ENCODE data around the gene GATA3.

Gene GATA3

DNA sequence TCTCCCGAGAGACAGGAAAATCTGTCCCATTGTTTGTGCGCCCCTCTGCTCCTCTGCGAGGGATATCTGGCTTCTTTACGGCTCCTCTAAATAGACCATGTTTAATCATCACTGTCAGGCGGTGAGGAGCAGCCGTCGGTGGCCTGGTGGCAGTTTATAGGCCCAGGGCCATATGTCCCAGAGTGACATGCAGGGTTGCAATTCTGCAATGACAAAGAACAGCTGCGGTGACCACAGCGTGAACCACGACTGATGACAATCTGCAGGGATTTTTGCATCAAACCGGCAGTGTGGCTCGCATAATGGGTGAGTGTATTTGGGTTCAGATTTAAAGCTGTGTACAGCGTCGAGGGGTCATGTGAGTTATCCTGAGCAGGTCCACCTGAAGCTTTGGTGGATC is 41.5 kb downstream of the GATA3 start:
- no peaks in the 10 kb centered on the region for H3K4me1 ChIP-seq (ENCODE audit: insufficient read depth, low read length)
- no peak overlapping the region for H3K4me3 ChIP-seq (ENCODE audit: low read length)
- H3K9me3 ChIP-seq (ENCODE audit: insufficient read depth, low read depth, low read length), result no peaks in the 10 kb centered on the region
- no peak overlapping the region for H3K9ac ChIP-seq (ENCODE audit: low read depth, low read length)
- no peaks in the 10 kb centered on the region for H3K36me3 ChIP-seq (ENCODE audit: insufficient read depth, low read depth, low read length)
- 0 out of 2 replicates have a peak, but pooled peaks cover 4% of the 10 kb centered on the region for H3K27me3 ChIP-seq (ENCODE audit: insufficient read depth, low read length)
- H3K27ac ChIP-seq (ENCODE audit: low read length), result no peak overlapping the region

DNA sequence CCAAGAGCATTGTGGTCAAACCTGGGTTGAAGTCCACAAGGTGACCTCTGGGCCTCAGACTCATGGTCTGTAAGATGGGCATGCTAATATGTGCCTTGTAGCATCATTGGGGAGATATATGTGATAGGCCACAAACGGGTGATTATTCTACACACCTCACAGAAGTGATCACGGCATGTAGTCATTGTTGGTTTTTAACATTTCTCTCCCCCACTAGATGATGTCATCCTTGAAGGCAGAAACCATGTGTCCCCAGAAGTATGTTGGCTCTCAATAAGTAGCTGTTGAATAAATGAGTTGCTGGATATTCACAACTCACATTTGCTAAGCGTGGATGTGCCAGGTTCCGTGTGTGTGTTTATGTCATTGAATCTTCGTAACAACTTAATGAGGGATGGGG is 42.4 kb downstream of the GATA3 start:
- Histone ChIP-seq H3K9me3 (ENCODE audit: insufficient read depth, low read depth, low read length) (no peaks in the 10 kb centered on the region), H3K36me3 (ENCODE audit: insufficient read depth, low read depth, low read length) (no peaks in the 10 kb centered on the region), H3K4me3 (ENCODE audit: low read length) (no peak overlapping the region), H3K4me1 (ENCODE audit: insufficient read depth, low read length) (no peaks in the 10 kb centered on the region), H3K27me3 (ENCODE audit: insufficient read depth, low read length) (0 out of 2 replicates have a peak, but pooled peaks cover 4% of the 10 kb centered on the region), H3K9ac (ENCODE audit: low read depth, low read length) (no peak overlapping the region), H3K27ac (ENCODE audit: low read length) (no peak overlapping the region)

DNA sequence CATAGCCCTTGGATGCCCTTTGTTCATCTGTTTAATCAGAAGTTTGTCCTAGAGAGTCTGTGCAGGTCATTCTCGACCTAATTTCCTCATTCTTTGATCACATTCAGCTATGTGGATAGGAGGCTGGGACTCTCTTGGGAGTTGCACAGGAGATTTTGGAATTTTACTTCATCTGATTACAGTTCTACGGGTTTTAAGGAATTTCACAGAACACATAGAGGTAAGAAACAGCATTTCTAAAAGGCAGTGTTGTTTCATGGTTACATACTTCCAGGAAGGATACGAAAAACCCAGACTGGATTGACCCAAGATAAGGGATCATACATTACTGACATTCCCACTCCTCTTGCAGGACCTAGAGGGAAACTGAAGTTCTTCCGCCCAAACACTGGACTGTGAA is 45.9 kb downstream of the GATA3 start:
- Histone ChIP-seq H3K9me3 (ENCODE audit: insufficient read depth, low read depth, low read length) (no peaks in the 10 kb centered on the region), H3K36me3 (ENCODE audit: insufficient read depth, low read depth, low read length) (no peaks in the 10 kb centered on the region), H3K4me3 (ENCODE audit: low read length) (no peak overlapping the region), H3K4me1 (ENCODE audit: insufficient read depth, low read length) (peaks cover 11% of the 10 kb centered on the region; the same call in 1 of the 2 replicates), H3K27ac (ENCODE audit: low read length) (no peak overlapping the region), H3K9ac (ENCODE audit: low read depth, low read length) (no peak overlapping the region), H3K27me3 (ENCODE audit: insufficient read depth, low read length) (peaks cover 29% of the 10 kb centered on the region; the same call in 1 of the 2 replicates)

DNA sequence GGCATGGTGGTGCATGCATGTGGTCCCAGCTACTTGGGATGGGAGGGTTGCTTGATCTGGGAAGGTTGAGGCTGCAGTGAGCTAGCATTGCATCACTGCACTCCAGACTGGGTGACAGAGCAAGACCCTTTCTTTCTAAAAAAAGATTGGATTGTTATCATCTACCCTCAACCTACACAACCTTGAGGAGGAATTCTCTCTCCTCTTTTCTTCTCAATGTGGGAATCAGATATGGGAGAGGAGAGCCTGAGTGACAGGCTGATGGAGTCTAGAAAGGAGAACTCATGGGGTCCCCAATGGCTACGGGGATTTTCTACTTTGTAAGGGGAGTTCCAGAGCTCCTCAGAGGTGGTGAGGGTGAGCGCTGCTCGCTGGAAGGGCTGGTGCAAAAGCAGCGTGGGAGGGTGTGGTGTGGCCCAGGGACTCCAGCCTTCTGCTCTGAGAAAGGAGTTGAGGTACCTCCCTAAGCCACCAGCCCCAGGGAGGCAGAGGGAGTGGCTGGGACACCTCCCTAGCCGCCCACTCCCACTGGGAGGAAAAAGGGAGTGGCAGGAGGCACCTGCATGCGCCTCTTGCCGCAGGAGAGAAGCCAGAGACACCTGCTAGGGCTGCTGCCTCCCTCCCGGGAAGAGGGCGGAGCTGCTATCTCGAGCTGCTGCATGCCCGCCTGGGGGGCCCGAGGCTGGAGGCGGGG is 48.4 kb downstream of the GATA3 start:
- H3K27me3 ChIP-seq (ENCODE audit: insufficient read depth, low read length), result peaks cover 29% of the 10 kb centered on the region; the same call in 1 of the 2 replicates
- H3K4me3 ChIP-seq (ENCODE audit: low read length), result no peak overlapping the region
- no peak overlapping the region for H3K27ac ChIP-seq (ENCODE audit: low read length)
- peaks cover 11% of the 10 kb centered on the region; the same call in 1 of the 2 replicates for H3K4me1 ChIP-seq (ENCODE audit: insufficient read depth, low read length)
- no peak overlapping the region for H3K9ac ChIP-seq (ENCODE audit: low read depth, low read length)
- H3K36me3 ChIP-seq (ENCODE audit: insufficient read depth, low read depth, low read length), result no peaks in the 10 kb centered on the region
- H3K9me3 ChIP-seq (ENCODE audit: insufficient read depth, low read depth, low read length), result no peaks in the 10 kb centered on the region

DNA sequence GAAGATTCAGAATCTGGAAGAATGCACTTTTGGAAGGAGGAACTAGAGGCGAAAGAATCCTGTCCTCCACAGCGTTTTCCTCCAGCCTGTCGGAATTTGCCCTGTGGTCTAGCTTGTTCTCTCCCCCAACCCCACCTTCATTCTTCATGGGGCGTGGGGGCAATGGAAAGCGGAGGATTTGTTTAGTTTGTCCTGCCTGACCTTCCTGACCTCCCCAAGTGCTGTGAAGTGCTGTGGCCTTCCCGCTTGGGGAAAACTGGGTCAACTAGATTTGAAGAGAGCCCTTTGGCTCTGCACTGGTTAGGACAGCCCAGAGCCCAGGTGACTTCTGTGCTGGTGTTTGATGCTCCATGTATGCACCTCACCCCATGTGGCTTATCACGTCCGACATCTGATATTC is 49.1 kb downstream of the GATA3 start:
- Histone ChIP-seq H3K9ac (ENCODE audit: low read depth, low read length) (no peak overlapping the region), H3K27ac (ENCODE audit: low read length) (no peak overlapping the region), H3K4me1 (ENCODE audit: insufficient read depth, low read length) (peaks cover 11% of the 10 kb centered on the region; the same call in 1 of the 2 replicates), H3K9me3 (ENCODE audit: insufficient read depth, low read depth, low read length) (no peaks in the 10 kb centered on the region), H3K4me3 (ENCODE audit: low read length) (0 out of 2 replicates have a peak overlapping the region, but pooled peaks have one; percentile 11), H3K27me3 (ENCODE audit: insufficient read depth, low read length) (peaks cover 29% of the 10 kb centered on the region; the same call in 1 of the 2 replicates), H3K36me3 (ENCODE audit: insufficient read depth, low read depth, low read length) (no peaks in the 10 kb centered on the region)

DNA sequence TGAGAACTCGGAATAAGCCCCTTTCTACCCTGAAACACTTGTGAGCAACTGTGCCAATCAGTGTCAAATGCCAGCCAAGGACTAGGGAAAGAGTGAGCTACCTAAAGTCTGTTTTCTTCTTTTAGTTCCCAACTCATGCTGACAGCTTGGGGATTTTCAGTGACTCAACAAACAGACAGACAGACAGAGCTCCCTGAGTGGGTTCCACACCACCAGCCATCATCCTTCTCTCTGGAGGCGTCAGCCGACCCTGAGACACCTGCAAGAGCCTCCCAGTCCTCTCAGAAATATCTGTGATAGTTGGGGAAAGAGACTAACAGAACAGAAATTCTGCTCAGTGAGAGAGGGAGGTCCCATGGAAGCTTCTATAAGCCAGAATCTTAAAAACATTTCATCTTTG is 49.5 kb downstream of the GATA3 start:
- Histone ChIP-seq H3K9ac (ENCODE audit: low read depth, low read length) (no peak overlapping the region), H3K4me3 (ENCODE audit: low read length) (no peak overlapping the region), H3K27me3 (ENCODE audit: insufficient read depth, low read length) (peaks cover 29% of the 10 kb centered on the region; the same call in 1 of the 2 replicates), H3K36me3 (ENCODE audit: insufficient read depth, low read depth, low read length) (no peaks in the 10 kb centered on the region), H3K9me3 (ENCODE audit: insufficient read depth, low read depth, low read length) (no peaks in the 10 kb centered on the region), H3K4me1 (ENCODE audit: insufficient read depth, low read length) (peaks cover 11% of the 10 kb centered on the region; the same call in 1 of the 2 replicates), H3K27ac (ENCODE audit: low read length) (no peak overlapping the region)

DNA sequence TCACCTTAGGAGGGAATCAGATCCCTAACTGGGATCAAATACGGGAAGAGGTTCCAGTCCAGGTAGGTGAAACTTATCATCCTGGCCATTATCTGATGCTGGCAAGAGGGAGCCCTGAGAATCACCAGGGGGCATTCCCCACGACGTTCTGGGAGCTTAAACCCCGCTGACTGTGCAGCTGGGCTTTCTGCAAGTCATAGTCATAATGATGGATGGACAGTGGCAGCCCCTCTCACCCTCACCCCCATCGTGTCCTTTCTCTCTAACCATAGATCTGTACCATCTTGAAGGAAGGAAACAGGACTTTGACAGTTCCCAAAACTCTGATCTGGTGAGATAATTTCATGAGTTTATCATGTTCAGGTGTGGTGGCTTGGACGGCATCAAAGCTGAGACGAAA is 50.2 kb downstream of the GATA3 start:
- Histone ChIP-seq H3K4me1 (ENCODE audit: insufficient read depth, low read length) (peaks cover 11% of the 10 kb centered on the region; the same call in 1 of the 2 replicates), H3K36me3 (ENCODE audit: insufficient read depth, low read depth, low read length) (no peaks in the 10 kb centered on the region), H3K4me3 (ENCODE audit: low read length) (no peak overlapping the region), H3K27ac (ENCODE audit: low read length) (no peak overlapping the region), H3K9me3 (ENCODE audit: insufficient read depth, low read depth, low read length) (no peaks in the 10 kb centered on the region), H3K27me3 (ENCODE audit: insufficient read depth, low read length) (peaks cover 29% of the 10 kb centered on the region; the same call in 1 of the 2 replicates), H3K9ac (ENCODE audit: low read depth, low read length) (no peak overlapping the region)

DNA sequence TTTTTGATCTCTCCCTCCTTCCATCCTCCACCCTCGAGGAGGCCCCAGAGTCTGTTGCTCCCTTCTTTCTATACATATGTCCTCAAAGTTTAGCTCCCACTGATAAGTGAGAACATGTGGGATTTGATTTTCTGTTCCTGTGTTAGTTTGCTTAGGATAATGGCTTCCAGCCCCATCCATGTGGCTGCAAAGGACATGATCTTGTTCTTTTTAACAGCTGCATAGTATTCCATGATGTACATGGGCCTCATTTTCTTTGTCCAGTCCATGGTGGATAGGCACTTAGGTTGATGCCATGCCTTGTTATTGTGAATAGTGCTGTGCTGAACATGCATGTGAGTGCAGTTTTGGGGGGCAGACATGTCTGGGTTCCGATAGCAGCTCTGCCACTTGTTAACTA is 51.4 kb downstream of the GATA3 start:
- H3K4me1 ChIP-seq (ENCODE audit: insufficient read depth, low read length), result peaks cover 11% of the 10 kb centered on the region; the same call in 1 of the 2 replicates
- H3K27me3 ChIP-seq (ENCODE audit: insufficient read depth, low read length), result peaks cover 25% of the 10 kb centered on the region; the same call in 1 of the 2 replicates
- no peak overlapping the region for H3K9ac ChIP-seq (ENCODE audit: low read depth, low read length)
- no peak overlapping the region for H3K4me3 ChIP-seq (ENCODE audit: low read length)
- no peaks in the 10 kb centered on the region for H3K36me3 ChIP-seq (ENCODE audit: insufficient read depth, low read depth, low read length)
- H3K9me3 ChIP-seq (ENCODE audit: insufficient read depth, low read depth, low read length), result no peaks in the 10 kb centered on the region
- H3K27ac ChIP-seq (ENCODE audit: low read length), result no peak overlapping the region

DNA sequence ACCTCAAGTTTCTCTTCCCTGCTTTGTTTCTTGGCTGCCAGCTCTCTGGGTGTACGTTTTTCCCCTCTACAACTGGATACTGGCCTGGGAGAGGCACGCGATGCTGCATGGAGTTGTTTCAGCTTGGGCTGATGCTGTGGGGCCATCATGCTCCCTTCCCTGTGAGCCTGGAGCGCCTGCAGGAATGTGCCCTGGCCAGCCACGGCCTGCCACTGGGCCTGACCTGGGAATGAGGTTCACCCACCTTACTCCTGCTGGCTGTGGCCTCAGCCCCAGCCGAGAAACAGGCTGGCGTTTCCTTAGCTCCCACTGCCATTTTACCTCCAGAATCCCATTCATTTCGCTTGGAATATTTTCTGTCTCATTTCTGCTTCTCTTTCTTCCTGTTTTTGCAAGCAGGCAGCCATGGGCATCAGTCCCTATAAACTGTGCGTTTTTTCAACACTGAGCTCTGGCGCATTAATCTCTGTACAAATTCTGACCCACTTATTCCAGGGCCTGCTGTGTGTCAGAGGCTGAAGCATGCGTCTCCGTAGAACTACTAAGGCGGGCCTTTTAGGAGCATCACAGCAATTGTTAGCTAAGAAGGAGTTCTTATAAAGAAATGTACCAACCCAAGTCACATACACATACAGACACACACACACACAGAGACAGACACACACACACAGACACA is 57.9 kb downstream of the GATA3 start:
- Histone ChIP-seq H3K36me3 (ENCODE audit: insufficient read depth, low read depth, low read length) (no peaks in the 10 kb centered on the region), H3K27me3 (ENCODE audit: insufficient read depth, low read length) (no peaks in the 10 kb centered on the region), H3K9me3 (ENCODE audit: insufficient read depth, low read depth, low read length) (no peaks in the 10 kb centered on the region), H3K9ac (ENCODE audit: low read depth, low read length) (no peak overlapping the region), H3K4me3 (ENCODE audit: low read length) (no peak overlapping the region), H3K4me1 (ENCODE audit: insufficient read depth, low read length) (no peaks in the 10 kb centered on the region), H3K27ac (ENCODE audit: low read length) (no peak overlapping the region)

DNA sequence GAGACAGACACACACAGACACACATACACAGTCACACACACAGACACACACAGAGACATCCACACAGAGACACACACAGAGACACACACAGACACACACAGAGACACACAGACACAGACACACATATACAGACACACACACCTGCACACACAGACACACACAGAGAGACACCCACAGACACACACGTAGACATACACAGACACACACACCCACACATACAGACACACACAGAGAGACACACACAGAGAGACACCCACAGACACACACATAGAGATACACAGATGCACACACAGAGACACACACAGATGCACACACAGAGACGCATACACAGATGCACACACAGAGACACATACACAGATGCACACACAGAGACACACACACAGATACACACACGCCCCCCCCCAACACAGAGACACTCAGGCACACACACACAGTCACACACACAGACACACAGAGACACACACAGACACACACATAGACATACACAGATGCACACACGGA is 58.5 kb downstream of the GATA3 start:
- H3K9me3 ChIP-seq (ENCODE audit: insufficient read depth, low read depth, low read length), result no peaks in the 10 kb centered on the region
- H3K9ac ChIP-seq (ENCODE audit: low read depth, low read length), result no peak overlapping the region
- H3K4me3 ChIP-seq (ENCODE audit: low read length), result no peak overlapping the region
- H3K27me3 ChIP-seq (ENCODE audit: insufficient read depth, low read length), result no peaks in the 10 kb centered on the region
- H3K27ac ChIP-seq (ENCODE audit: low read length), result no peak overlapping the region
- H3K4me1 ChIP-seq (ENCODE audit: insufficient read depth, low read length), result no peaks in the 10 kb centered on the region
- H3K36me3 ChIP-seq (ENCODE audit: insufficient read depth, low read depth, low read length), result no peaks in the 10 kb centered on the region

DNA sequence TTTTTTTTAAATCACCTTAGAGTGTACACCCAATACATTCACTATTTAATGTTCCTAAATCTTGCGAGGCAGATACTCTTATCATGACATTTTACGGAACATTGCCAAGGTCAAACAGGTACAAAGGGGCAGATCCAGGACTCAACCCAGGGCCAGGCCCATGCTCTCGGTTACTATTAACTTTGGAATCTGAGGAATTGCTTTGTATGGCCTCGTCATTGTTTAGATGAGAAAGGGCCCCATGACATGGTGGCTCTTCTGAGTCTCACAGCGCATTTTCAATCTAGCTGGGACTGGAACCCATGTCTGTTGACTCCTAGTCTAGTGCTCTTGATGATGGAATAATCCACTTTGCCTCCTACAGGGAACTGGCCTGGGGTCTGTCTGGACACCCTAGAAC is 59.1 kb downstream of the GATA3 start:
- no peaks in the 10 kb centered on the region for H3K4me1 ChIP-seq (ENCODE audit: insufficient read depth, low read length)
- no peaks in the 10 kb centered on the region for H3K27me3 ChIP-seq (ENCODE audit: insufficient read depth, low read length)
- no peaks in the 10 kb centered on the region for H3K9me3 ChIP-seq (ENCODE audit: insufficient read depth, low read depth, low read length)
- no peaks in the 10 kb centered on the region for H3K36me3 ChIP-seq (ENCODE audit: insufficient read depth, low read depth, low read length)
- no peak overlapping the region for H3K4me3 ChIP-seq (ENCODE audit: low read length)
- no peak overlapping the region for H3K27ac ChIP-seq (ENCODE audit: low read length)
- H3K9ac ChIP-seq (ENCODE audit: low read depth, low read length), result no peak overlapping the region

All from iPS-20b (cell line).